Kidney (tissue), 14 donors: Measurements from ENCODE around the gene SMIM26. TPM values are rescaled to one million over a fixed set of nuclear protein-coding genes. Genes with fewer than 3 reads are reported as not detected.

Source experiments
- DNase-seq, 5 donors: peaks; one replicate each; pipeline ENCODE4 v3.0.0-alpha.2; 2013 to 2020
- FAIRE-seq: peaks from 2 replicates; lab custom pipeline; 2012; peaks lifted over from hg19 to GRCh38; lab: Jason Lieb, UNC
- H3K27ac ChIP-seq, 2 donors: one replicate each; pipeline ENCODE4 v1.7.0; 2013; ENCODE audit warnings: low read depth in 2 of 2, low read length in 2 of 2, inconsistent platforms in 1 of 2
- H3K27me3 ChIP-seq: one replicate; pipeline ENCODE4 v1.7.1; 2013; ENCODE audit warnings: low read length, inconsistent platforms; ENCODE audit not compliant: control insufficient read depth, insufficient read depth
- H3K36me3 ChIP-seq, 3 donors: one replicate each; pipeline versions ENCODE4 v1.7.0 to v1.7.1; 2013; ENCODE audit warnings: low read length in 3 of 3, control low read depth in 1 of 3, inconsistent platforms in 1 of 3; ENCODE audit not compliant: insufficient read depth in 3 of 3, control insufficient read depth in 2 of 3
- H3K4me1 ChIP-seq, 3 donors: one replicate each; pipeline versions ENCODE4 v1.7.0 to v1.7.1; 2013; ENCODE audit warnings: low read length in 3 of 3, inconsistent platforms in 1 of 3, low read depth in 1 of 3; ENCODE audit not compliant: control insufficient read depth in 2 of 3, insufficient read depth in 2 of 3
- H3K4me3 ChIP-seq, 3 donors: one replicate each; pipeline versions ENCODE4 v1.7.0 to v1.8.1; 2013; ENCODE audit warnings: low read length in 3 of 3, control low read depth in 1 of 3, inconsistent platforms in 1 of 3
- H3K9ac ChIP-seq, 3 donors: one replicate each; pipeline versions ENCODE4 v1.7.0 to v1.7.1; 2013; ENCODE audit warnings: low read length in 3 of 3, control low read depth in 1 of 3, inconsistent platforms in 1 of 3
- H3K9me3 ChIP-seq, 3 donors: one replicate each; pipeline versions ENCODE4 v1.7.0 to v1.7.1; 2013; ENCODE audit warnings: low read length in 3 of 3, control low read depth in 1 of 3, inconsistent platforms in 1 of 3; ENCODE audit not compliant: control insufficient read depth in 2 of 3, insufficient read depth in 1 of 3
- CTCF ChIP-seq: IDR thresholded peaks from 3 replicates; pipeline ENCODE4 v1.5.1; 2012; ENCODE audit warnings: mild to moderate bottlenecking, moderate library complexity, borderline replicate concordance; ENCODE audit not compliant: insufficient read depth; ENCODE audit errors: extremely low read depth
- intact Hi-C: fragments of 100-400 bp; cut with DNase I; formaldehyde crosslinking; loops from one replicate; pipeline ENCODE4 v1.11.1; 2022
- polyA plus RNA-seq: library from polyadenylated mRNA; stranded (reverse); fragments of 350-450 nt; fragmentation: Illumina TruSeq; extraction: RNeasy Lipid Tissue Mini Kit (QIAGEN cat#74804); gene quantifications from one replicate; pipeline ENCODE4 v1.2.3, GENCODE V29; 2014; ENCODE audit warnings: low read depth, low replicate concordance; ENCODE audit not compliant: insufficient read depth
- total RNA-seq: library from RNA; stranded (reverse); fragmentation: NEBNext Ultra II Directional; extraction: Animal tissue kit (Norgen Biotek cat#: 25700); gene quantifications from one replicate; pipeline ENCODE4 v1.2.1, GENCODE V29; 2021
- donor health status: control.
- donor health status: control.
- donor health status: control.
- donor health status: control.
- donor health status: control.
- donor health status: DM: yes; HTN: yes; CAD: no.
- donor health status: Normal renal cell carcinoma (clear cell type).

SMIM26 gene
- total and polyA plus RNA-seq, 2 donors from 2014 or later: 60.1 to 207 TPM

- peak in 1 of 5 donors; percentile 34 for DNase-seq
- intact Hi-C loops: no loop called here
- Histone ChIP-seq H3K4me1 (peaks cover 0 to 2% (median 0%) of the 10 kb centered on the region in 3 donors), H3K27ac (no peak overlapping the region), H3K9ac (no peak overlapping the region), H3K27me3 (no peaks in the 10 kb centered on the region), H3K36me3 (peaks cover 2 to 24% (median 21%) of the 10 kb centered on the region in 3 donors), H3K9me3 (no peaks in the 10 kb centered on the region), H3K4me3 (no peak overlapping the region)
- TF ChIP-seq CTCF: no peak
- no peak for FAIRE-seq
Observed at GRCh38 chr20:18545566-18545965, 21.7 kb upstream of the SMIM26 start.

- no peak overlapping the region for H3K27ac ChIP-seq
- no peaks in the 10 kb centered on the region for H3K9me3 ChIP-seq
- no peaks in the 10 kb centered on the region for H3K4me1 ChIP-seq
- H3K4me3 ChIP-seq: no peak overlapping the region
- no peak for DNase-seq
- no peak overlapping the region for H3K9ac ChIP-seq
- intact Hi-C loops: no loop called here
- no peak for TF ChIP-seq CTCF
- FAIRE-seq: no peak
- no peaks in the 10 kb centered on the region for H3K27me3 ChIP-seq
- peaks cover 4 to 29% (median 28%) of the 10 kb centered on the region in 3 donors for H3K36me3 ChIP-seq
Observed at GRCh38 chr20:18548465-18548864, 18.8 kb upstream of the SMIM26 start.

GRCh38 chr20:18553746-18554145 lies 13.5 kb upstream of the SMIM26 start:
- H3K9me3 ChIP-seq: no peaks in the 10 kb centered on the region
- FAIRE-seq (no peak), DNase-seq (no peak)
- no peak overlapping the region for H3K4me3 ChIP-seq
- peaks cover 6 to 32% (median 15%) of the 10 kb centered on the region in 3 donors for H3K36me3 ChIP-seq
- no peaks in the 10 kb centered on the region for H3K27me3 ChIP-seq
- intact Hi-C loops: no loop called here
- no peaks in the 10 kb centered on the region for H3K4me1 ChIP-seq
- no peak overlapping the region for H3K9ac ChIP-seq
- TF ChIP-seq CTCF: no peak
- H3K27ac ChIP-seq: no peak overlapping the region

GRCh38 chr20:18567739-18568091 lies 483 bp downstream of the SMIM26 start:
- peak overlapping the region; percentile 90 to 99 (median 98) for H3K4me3 ChIP-seq
- no peaks in the 10 kb centered on the region for H3K27me3 ChIP-seq
- DNase-seq (no peak), FAIRE-seq (no peak)
- H3K36me3 ChIP-seq: peaks cover 0 to 5% (median 4%) of the 10 kb centered on the region in 3 donors
- intact Hi-C loops: no loop called here
- H3K9me3 ChIP-seq: no peaks in the 10 kb centered on the region
- no peaks in the 10 kb centered on the region for H3K4me1 ChIP-seq
- H3K27ac ChIP-seq: peak overlapping the region; percentile 73 to 76
- peak overlapping the region; percentile 86 to 96 (median 95) for H3K9ac ChIP-seq
- no peak for TF ChIP-seq CTCF
